ENCODE data around the gene SNPH. TPM values are rescaled to one million over a fixed set of nuclear protein-coding genes. Genes with fewer than 3 reads are reported as not detected.
A peak's percentile ranks its signal among the peaks of the same experiment; 100 is the strongest.
"Not testable (repeated sequence)": the region's sequence is repeated elsewhere in the genome, so short reads cannot be mapped to it uniquely, and the experiment has no call there.

The SNPH gene
- 2.7 and 3.3 TPM in 2 replicates for total RNA-seq
- long read RNA-seq, partial matches to known transcripts, result 0 of 3 reads
- long read RNA-seq, other reads (novel, unspliced or antisense), result 3 of 3 reads

- peak within 1 kb of the TSS; percentile 76 for H3K4me3 Mint-ChIP-seq (ENCODE audit: low read depth)
- no peaks in the 10 kb centered on the region for H3K36me3 Mint-ChIP-seq (ENCODE audit: insufficient read depth)
- peak; percentile 26 for TF ChIP-seq CTCF (IDR thresholded peaks at IDR 0.05; ENCODE audit: unreplicated experiment)
- peak; percentile 34 for DNase-seq (ENCODE audit: low spot score, unreplicated experiment)
- H3K4me1 Mint-ChIP-seq (ENCODE audit: low read depth), result peaks cover 8% of the 10 kb centered on the region
- peak within 1 kb of the TSS; percentile 71 for H3K27ac Mint-ChIP-seq
- peaks cover 10% of the 10 kb centered on the region for H3K27me3 Mint-ChIP-seq
- H3K9me3 Mint-ChIP-seq (ENCODE audit: low read depth), result no peaks in the 10 kb centered on the region
These were observed at the start of gene SNPH for GRCh38 chr20:1266167-1266973. Gene SNPH (plus strand): TSS chr20:1266294. CDS start chr20:1296240, 29,946 bp downstream.

GRCh38 chr20:1216527-1217427 lies 49.3 kb upstream of the SNPH start:
- not testable (repeated sequence) for H3K4me3 Mint-ChIP-seq (ENCODE audit: low read depth); H3K9me3 Mint-ChIP-seq (ENCODE audit: low read depth); H3K36me3 Mint-ChIP-seq (ENCODE audit: insufficient read depth); DNase-seq (ENCODE audit: low spot score, unreplicated experiment); H3K4me1 Mint-ChIP-seq (ENCODE audit: low read depth); H3K27ac Mint-ChIP-seq
- H3K27me3 Mint-ChIP-seq, result peaks cover 49% of the 10 kb centered on the region

- H3K9me3 Mint-ChIP-seq (ENCODE audit: low read depth); H3K4me3 Mint-ChIP-seq (ENCODE audit: low read depth); H3K4me1 Mint-ChIP-seq (ENCODE audit: low read depth); DNase-seq (ENCODE audit: low spot score, unreplicated experiment); H3K27ac Mint-ChIP-seq; H3K36me3 Mint-ChIP-seq (ENCODE audit: insufficient read depth): not testable (repeated sequence)
- H3K27me3 Mint-ChIP-seq, result peaks cover 40% of the 10 kb centered on the region
These were observed 43.3 kb upstream of the SNPH start for GRCh38 chr20:1222750-1223149.

- Mint-ChIP-seq H3K4me3 (ENCODE audit: low read depth) (no peak overlapping the region), H3K27me3 (peaks cover 45% of the 10 kb centered on the region), H3K9me3 (ENCODE audit: low read depth) (no peaks in the 10 kb centered on the region), H3K36me3 (ENCODE audit: insufficient read depth) (no peaks in the 10 kb centered on the region), H3K27ac (no peak overlapping the region), H3K4me1 (ENCODE audit: low read depth) (no peaks in the 10 kb centered on the region)
- TF ChIP-seq CTCF (IDR thresholded peaks at IDR 0.05; ENCODE audit: unreplicated experiment), result no peak
- no peak for DNase-seq (ENCODE audit: low spot score, unreplicated experiment)
These were observed 41.7 kb upstream of the SNPH start for GRCh38 chr20:1224205-1224890.

GRCh38 chr20:1225263-1225782 lies 40.8 kb upstream of the SNPH start:
- TF ChIP-seq CTCF (IDR thresholded peaks at IDR 0.05; ENCODE audit: unreplicated experiment), result no peak
- H3K9me3 Mint-ChIP-seq (ENCODE audit: low read depth), result no peaks in the 10 kb centered on the region
- H3K27ac Mint-ChIP-seq, result peak overlapping the region; percentile 78
- H3K4me1 Mint-ChIP-seq (ENCODE audit: low read depth), result no peaks in the 10 kb centered on the region
- DNase-seq (ENCODE audit: low spot score, unreplicated experiment), result no peak
- H3K27me3 Mint-ChIP-seq, result peaks cover 43% of the 10 kb centered on the region
- H3K36me3 Mint-ChIP-seq (ENCODE audit: insufficient read depth), result no peaks in the 10 kb centered on the region
- peak overlapping the region; percentile 81 for H3K4me3 Mint-ChIP-seq (ENCODE audit: low read depth)

Data from progenitor cell of endocrine pancreas (in vitro differentiated cells).